ENCODE measurements around the gene POLR3A. TPM values are rescaled to one million over a fixed set of nuclear protein-coding genes. Genes with fewer than 3 reads are reported as not detected.
A peak's percentile ranks its signal among the peaks of the same experiment; 100 is the strongest.

The POLR3A gene
- total and polyA plus RNA-seq, 2 of the 13 experiments (the other 11 are each of a cell fraction or from before 2014, with no cell fraction given) = 13.6 to 19.2 TPM

- CTCF ChIA-PET (ENCODE audit: low intra/inter-chr PET ratio, low total read pairs) = no interaction called here
- TF ChIP-seq, protein P1, sequence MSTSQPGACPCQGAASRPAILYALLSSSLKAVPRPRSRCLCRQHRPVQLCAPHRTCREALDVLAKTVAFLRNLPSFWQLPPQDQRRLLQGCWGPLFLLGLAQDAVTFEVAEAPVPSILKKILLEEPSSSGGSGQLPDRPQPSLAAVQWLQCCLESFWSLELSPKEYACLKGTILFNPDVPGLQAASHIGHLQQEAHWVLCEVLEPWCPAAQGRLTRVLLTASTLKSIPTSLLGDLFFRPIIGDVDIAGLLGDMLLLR (CRISPR knock-in tag; IDR thresholded peaks at IDR 0.05) = no peak
- TF ChIP-seq, protein P2, sequence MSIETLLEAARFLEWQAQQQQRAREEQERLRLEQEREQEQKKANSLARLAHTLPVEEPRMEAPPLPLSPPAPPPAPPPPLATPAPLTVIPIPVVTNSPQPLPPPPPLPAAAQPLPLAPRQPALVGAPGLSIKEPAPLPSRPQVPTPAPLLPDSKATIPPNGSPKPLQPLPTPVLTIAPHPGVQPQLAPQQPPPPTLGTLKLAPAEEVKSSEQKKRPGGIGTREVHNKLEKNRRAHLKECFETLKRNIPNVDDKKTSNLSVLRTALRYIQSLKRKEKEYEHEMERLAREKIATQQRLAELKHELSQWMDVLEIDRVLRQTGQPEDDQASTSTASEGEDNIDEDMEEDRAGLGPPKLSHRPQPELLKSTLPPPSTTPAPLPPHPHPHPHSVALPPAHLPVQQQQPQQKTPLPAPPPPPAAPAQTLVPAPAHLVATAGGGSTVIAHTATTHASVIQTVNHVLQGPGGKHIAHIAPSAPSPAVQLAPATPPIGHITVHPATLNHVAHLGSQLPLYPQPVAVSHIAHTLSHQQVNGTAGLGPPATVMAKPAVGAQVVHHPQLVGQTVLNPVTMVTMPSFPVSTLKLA (IDR thresholded peaks at IDR 0.05) = peak; percentile 69; the same call in 1 of the 2 replicates
- no peak for TF ChIP-seq ZNF674 (CRISPR knock-in tag; IDR thresholded peaks at IDR 0.05; ENCODE audit: low read depth)
- intact Hi-C loops (cut with micrococcal nuclease; ENCODE audit: unreplicated experiment) (no loop called here), in situ Hi-C loops (cut with HindIII; ENCODE audit: extremely low pct_ligation_motif_present, low pct_unique_long_range_greater_than_20kb) (no loop called here)
- no peaks in the 10 kb centered on the region for H3K9me3 ChIP-seq (ENCODE audit: low read length)
- H2AFZ ChIP-seq (ENCODE audit: low read length) = no peak overlapping the region
- 63% methylated on average over 12 of the region's 12 CpGs for WGBS (ENCODE audit: low lambda C conversion rate)
- no peaks in the 10 kb centered on the region for H3K36me3 ChIP-seq (replicated peaks in 1 of 2; ENCODE audit: control insufficient read depth in 1 of 2, insufficient read depth in 2 of 2, low read length in 2 of 2)
- peaks cover 19% of the 10 kb centered on the region for H3K4me1 ChIP-seq (ENCODE audit: insufficient read depth, low read length)
- no TSS peak for BruUV-seq (replicated peaks)
- FAIRE-seq (no peak), DNase-seq (ENCODE audit: low spot score) (no peak), ATAC-seq (no peak)
- H3K4me3 ChIP-seq (replicated peaks in 1 of 3; ENCODE audit: insufficient read depth in 1 of 3, low read depth in 2 of 3, low read length in 3 of 3) = no peak overlapping the region
- H3K4me2 ChIP-seq (ENCODE audit: low read depth, low read length) = no peak overlapping the region
- no peaks in the 10 kb centered on the region for H3K27me3 ChIP-seq (ENCODE audit: control insufficient read depth in 1 of 2, insufficient read depth in 2 of 2, low read length in 2 of 2)
- no peaks in the 10 kb centered on the region for H3K79me2 ChIP-seq (ENCODE audit: insufficient read depth, low read length)
- POLR2A ChIA-PET = no interaction called here
- H4K20me1 ChIP-seq (ENCODE audit: insufficient read depth, low read length) = no peaks in the 10 kb centered on the region
- no peak overlapping the region for H3K9ac ChIP-seq (ENCODE audit: insufficient read depth, low read depth, low read length)
- no peak overlapping the region for H3K27ac ChIP-seq (ENCODE audit: extremely low read length, insufficient read depth, low read length)
Observed at GRCh38 chr10:78059906-78060702, 30.8 kb upstream of the POLR3A start.

GRCh38 chr10:78058562-78058961 lies 29.2 kb upstream of the POLR3A start:
- no peaks in the 10 kb centered on the region for H3K79me2 ChIP-seq (ENCODE audit: insufficient read depth, low read length)
- no peak overlapping the region for H3K27ac ChIP-seq (ENCODE audit: extremely low read length, insufficient read depth, low read length)
- ATAC-seq = no peak
- DNase-seq (ENCODE audit: low spot score) = no peak
- H3K4me3 ChIP-seq (replicated peaks in 1 of 3; ENCODE audit: insufficient read depth in 1 of 3, low read depth in 2 of 3, low read length in 3 of 3) = no peak overlapping the region
- intact Hi-C loops (cut with micrococcal nuclease; ENCODE audit: unreplicated experiment) (no loop called here), in situ Hi-C loops (cut with HindIII; ENCODE audit: extremely low pct_ligation_motif_present, low pct_unique_long_range_greater_than_20kb) (no loop called here)
- H3K9me3 ChIP-seq (ENCODE audit: low read length) = no peaks in the 10 kb centered on the region
- no peak overlapping the region for H3K9ac ChIP-seq (ENCODE audit: insufficient read depth, low read depth, low read length)
- no peak for FAIRE-seq
- H4K20me1 ChIP-seq (ENCODE audit: insufficient read depth, low read length) = no peaks in the 10 kb centered on the region
- H3K4me2 ChIP-seq (ENCODE audit: low read depth, low read length) = no peak overlapping the region
- H3K36me3 ChIP-seq (replicated peaks in 1 of 2; ENCODE audit: control insufficient read depth in 1 of 2, insufficient read depth in 2 of 2, low read length in 2 of 2) = no peaks in the 10 kb centered on the region
- H3K4me1 ChIP-seq (ENCODE audit: insufficient read depth, low read length) = peaks cover 15% of the 10 kb centered on the region
- ChIA-PET CTCF (ENCODE audit: low intra/inter-chr PET ratio, low total read pairs) (no interaction called here), POLR2A (no interaction called here)
- H2AFZ ChIP-seq (ENCODE audit: low read length) = no peak overlapping the region
- WGBS (ENCODE audit: low lambda C conversion rate) = 62% methylated on average over 5 of the region's 5 CpGs
- H3K27me3 ChIP-seq (ENCODE audit: control insufficient read depth in 1 of 2, insufficient read depth in 2 of 2, low read length in 2 of 2) = no peaks in the 10 kb centered on the region
- no TSS peak for BruUV-seq (replicated peaks)
- TF ChIP-seq HMGA1 (CRISPR knock-in tag; conservative IDR thresholded peaks at IDR 0.05) (no peak), ZNF782 (CRISPR knock-in tag; IDR thresholded peaks at IDR 0.05; ENCODE audit: borderline replicate concordance) (no peak), FLYWCH1 (CRISPR knock-in tag; IDR thresholded peaks at IDR 0.05) (no peak), ZNF441 (CRISPR knock-in tag; IDR thresholded peaks at IDR 0.05; ENCODE audit: borderline replicate concordance) (no peak), SRY (CRISPR knock-in tag; IDR thresholded peaks at IDR 0.05) (no peak), GRHL1 (CRISPR knock-in tag; conservative IDR thresholded peaks at IDR 0.05) (no peak)
